Liver (tissue), 9 donors: ENCODE measurements around the gene SHISA3. TPM values are rescaled to one million over a fixed set of nuclear protein-coding genes. Genes with fewer than 3 reads are reported as not detected.

Experiments
- DNase-seq: peaks from one replicate; pipeline ENCODE4 v3.0.0-alpha.2; 2017; ENCODE audit warnings: low spot score
- H3K27ac ChIP-seq, 2 donors: one replicate each; pipeline ENCODE4 v1.7.0; 2013; ENCODE audit warnings: inconsistent platforms in 2 of 2, low read length in 2 of 2, control low read depth in 1 of 2, low read depth in 1 of 2, mild to moderate bottlenecking in 1 of 2
- H3K27me3 ChIP-seq, 4 donors: one replicate each; pipeline versions ENCODE4 v1.6.1 to v1.7.0; 2013; ENCODE audit warnings: low read length in 3 of 4, inconsistent platforms in 1 of 4, mild to moderate bottlenecking in 1 of 4, moderate library complexity in 1 of 4; ENCODE audit not compliant: control insufficient read depth in 4 of 4, insufficient read depth in 4 of 4
- H3K36me3 ChIP-seq, 4 donors: one replicate each; pipeline versions ENCODE4 v1.6.1 to v1.7.0; 2013; ENCODE audit warnings: low read length in 3 of 4, mild to moderate bottlenecking in 3 of 4, low read depth in 1 of 4, moderate library complexity in 1 of 4; ENCODE audit not compliant: control insufficient read depth in 4 of 4, insufficient read depth in 3 of 4
- H3K4me1 ChIP-seq, 4 donors: one replicate each; pipeline versions ENCODE4 v1.6.1 to v1.7.0; 2013; ENCODE audit warnings: low read length in 3 of 4, mild to moderate bottlenecking in 3 of 4, moderate library complexity in 1 of 4; ENCODE audit not compliant: control insufficient read depth in 4 of 4, insufficient read depth in 4 of 4
- H3K4me3 ChIP-seq, 3 donors: one replicate each; pipeline versions ENCODE4 v1.6.1 to v1.7.0; 2013; ENCODE audit warnings: low read length in 3 of 3, control low read depth in 1 of 3, low read depth in 1 of 3, mild to moderate bottlenecking in 1 of 3
- H3K9ac ChIP-seq, 2 donors: one replicate each; pipeline ENCODE4 v1.7.0; 2013; ENCODE audit warnings: low read length in 2 of 2, mild to moderate bottlenecking in 2 of 2, moderate library complexity in 2 of 2, control low read depth in 1 of 2, low read depth in 1 of 2
- H3K9me3 ChIP-seq, 4 donors: one replicate each; pipeline versions ENCODE4 v1.6.1 to v1.7.0; 2013; ENCODE audit warnings: low read length in 3 of 4; ENCODE audit not compliant: control insufficient read depth in 4 of 4
- EGR1 ChIP-seq, 2 donors: IDR thresholded peaks; 2 replicates each; pipeline ENCODE4 v1.6.1; 2016 to 2018; ENCODE audit warnings: antibody characterized with exemption in 2 of 2, low read depth in 2 of 2
- FOXA1 ChIP-seq: IDR thresholded peaks from 2 replicates; pipeline ENCODE4 v1.6.1; 2016; ENCODE audit warnings: antibody characterized with exemption
- HNF4A ChIP-seq, 2 donors: conservative IDR thresholded peaks; 2 replicates each; pipeline ENCODE4 v1.6.1; 2016; ENCODE audit warnings: antibody characterized with exemption in 2 of 2, mild to moderate bottlenecking in 2 of 2
- HNF4G ChIP-seq: IDR thresholded peaks from 2 replicates; pipeline ENCODE4 v1.6.1; 2016; ENCODE audit warnings: antibody characterized with exemption
- JUND ChIP-seq, 2 donors: IDR thresholded peaks; 2 replicates each; pipeline ENCODE4 v1.6.1; 2016; ENCODE audit warnings: antibody characterized with exemption in 2 of 2
- MAX ChIP-seq: IDR thresholded peaks from 2 replicates; pipeline ENCODE4 v1.6.1; 2016; ENCODE audit warnings: antibody characterized with exemption
- RAD21 ChIP-seq, 2 donors: IDR thresholded peaks; 2 replicates each; pipeline ENCODE4 v1.6.1; 2016; ENCODE audit warnings: antibody characterized with exemption in 2 of 2, mild to moderate bottlenecking in 2 of 2
- WGBS: extraction: QIAGEN DNeasy Blood & Tissue Kit; methylation state at CpG from one replicate; pipeline ENCODE4 v1.1.7; 2013; 5-methylcytosine and 5-hydroxymethylcytosine counted together
- polyA plus RNA-seq, 2 donors: library from polyadenylated mRNA; stranded (reverse) in 1 of 2; unstranded in 1 of 2; fragments of 200-250 nt in 1 of 2; fragments of >200 nt in 1 of 2; fragmentation: Nextera tagmentation in 1 of 2; extraction: Ambion mirVana in 1 of 2; gene quantifications; one replicate each; pipeline versions ENCODE4 v1.2.1 to v1.2.3, GENCODE V29; 2013 to 2015
- total RNA-seq, 2 donors: library from RNA; depleted of rRNA; stranded (reverse); fragments of >200 nt; gene quantifications; one replicate each; pipeline ENCODE4 v1.2.3, GENCODE V29; 2014
- TF ChIP-seq, protein P1 (sequence below): IDR thresholded peaks from 2 replicates; pipeline ENCODE4 v1.6.1; 2016; ENCODE audit warnings: antibody characterized with exemption
- TF ChIP-seq, protein P2 (sequence below): fragments of 150-350 bp; IDR thresholded peaks from 2 replicates; pipeline ENCODE4 v1.5.1; 2017; ENCODE audit warnings: improper control_type of control experiment, low read depth, low read length; ENCODE audit not compliant: missing input control
- TF ChIP-seq, protein P3 (sequence below): IDR thresholded peaks from 2 replicates; pipeline ENCODE4 v1.6.1; 2016; ENCODE audit warnings: antibody characterized with exemption
- TF ChIP-seq, protein P4 (sequence below): IDR thresholded peaks from 2 replicates; pipeline ENCODE4 v1.6.1; 2016; ENCODE audit warnings: antibody characterized with exemption, mild to moderate bottlenecking
- donor health status: healthy.
- donor health status: healthy.
- donor health status: healthy.
- donor health status: healthy.
- donor health status: healthy.

The SHISA3 gene
- total and polyA plus RNA-seq, 4 donors, result 0.25 to 0.63 (median 0.56) TPM; not detected in 1

DNA sequence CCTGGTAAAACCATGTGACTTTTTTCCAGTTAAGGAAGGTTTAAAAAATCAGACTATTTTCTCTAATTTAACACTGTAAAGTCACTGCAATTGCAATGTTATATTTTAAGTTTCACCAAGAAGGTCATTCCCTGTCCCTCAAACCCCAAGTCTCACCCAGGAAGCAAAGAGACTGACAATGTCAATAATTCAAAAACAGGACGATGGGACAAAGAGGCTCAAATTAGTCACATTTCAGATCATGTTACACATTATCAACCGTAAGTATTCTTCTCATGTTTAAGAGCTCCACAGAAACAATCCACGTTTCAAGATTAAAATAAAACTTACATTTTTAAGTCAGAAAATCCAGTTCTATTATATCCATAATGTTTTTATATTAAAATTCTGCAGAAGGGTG is 13.2 kb downstream of the SHISA3 start (continued):
- TF ChIP-seq, protein P1, sequence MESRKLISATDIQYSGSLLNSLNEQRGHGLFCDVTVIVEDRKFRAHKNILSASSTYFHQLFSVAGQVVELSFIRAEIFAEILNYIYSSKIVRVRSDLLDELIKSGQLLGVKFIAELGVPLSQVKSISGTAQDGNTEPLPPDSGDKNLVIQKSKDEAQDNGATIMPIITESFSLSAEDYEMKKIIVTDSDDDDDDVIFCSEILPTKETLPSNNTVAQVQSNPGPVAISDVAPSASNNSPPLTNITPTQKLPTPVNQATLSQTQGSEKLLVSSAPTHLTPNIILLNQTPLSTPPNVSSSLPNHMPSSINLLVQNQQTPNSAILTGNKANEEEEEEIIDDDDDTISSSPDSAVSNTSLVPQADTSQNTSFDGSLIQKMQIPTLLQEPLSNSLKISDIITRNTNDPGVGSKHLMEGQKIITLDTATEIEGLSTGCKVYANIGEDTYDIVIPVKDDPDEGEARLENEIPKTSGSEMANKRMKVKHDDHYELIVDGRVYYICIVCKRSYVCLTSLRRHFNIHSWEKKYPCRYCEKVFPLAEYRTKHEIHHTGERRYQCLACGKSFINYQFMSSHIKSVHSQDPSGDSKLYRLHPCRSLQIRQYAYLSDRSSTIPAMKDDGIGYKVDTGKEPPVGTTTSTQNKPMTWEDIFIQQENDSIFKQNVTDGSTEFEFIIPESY, result no peak
- TF ChIP-seq, protein P2, sequence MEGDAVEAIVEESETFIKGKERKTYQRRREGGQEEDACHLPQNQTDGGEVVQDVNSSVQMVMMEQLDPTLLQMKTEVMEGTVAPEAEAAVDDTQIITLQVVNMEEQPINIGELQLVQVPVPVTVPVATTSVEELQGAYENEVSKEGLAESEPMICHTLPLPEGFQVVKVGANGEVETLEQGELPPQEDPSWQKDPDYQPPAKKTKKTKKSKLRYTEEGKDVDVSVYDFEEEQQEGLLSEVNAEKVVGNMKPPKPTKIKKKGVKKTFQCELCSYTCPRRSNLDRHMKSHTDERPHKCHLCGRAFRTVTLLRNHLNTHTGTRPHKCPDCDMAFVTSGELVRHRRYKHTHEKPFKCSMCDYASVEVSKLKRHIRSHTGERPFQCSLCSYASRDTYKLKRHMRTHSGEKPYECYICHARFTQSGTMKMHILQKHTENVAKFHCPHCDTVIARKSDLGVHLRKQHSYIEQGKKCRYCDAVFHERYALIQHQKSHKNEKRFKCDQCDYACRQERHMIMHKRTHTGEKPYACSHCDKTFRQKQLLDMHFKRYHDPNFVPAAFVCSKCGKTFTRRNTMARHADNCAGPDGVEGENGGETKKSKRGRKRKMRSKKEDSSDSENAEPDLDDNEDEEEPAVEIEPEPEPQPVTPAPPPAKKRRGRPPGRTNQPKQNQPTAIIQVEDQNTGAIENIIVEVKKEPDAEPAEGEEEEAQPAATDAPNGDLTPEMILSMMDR, result no peak
- TF ChIP-seq HNF4A (conservative IDR thresholded peaks at IDR 0.05), result no peak
- no peak for TF ChIP-seq EGR1 (IDR thresholded peaks at IDR 0.05; ENCODE audit: low read depth in 2 of 2)
- no peak for TF ChIP-seq MAX

DNA sequence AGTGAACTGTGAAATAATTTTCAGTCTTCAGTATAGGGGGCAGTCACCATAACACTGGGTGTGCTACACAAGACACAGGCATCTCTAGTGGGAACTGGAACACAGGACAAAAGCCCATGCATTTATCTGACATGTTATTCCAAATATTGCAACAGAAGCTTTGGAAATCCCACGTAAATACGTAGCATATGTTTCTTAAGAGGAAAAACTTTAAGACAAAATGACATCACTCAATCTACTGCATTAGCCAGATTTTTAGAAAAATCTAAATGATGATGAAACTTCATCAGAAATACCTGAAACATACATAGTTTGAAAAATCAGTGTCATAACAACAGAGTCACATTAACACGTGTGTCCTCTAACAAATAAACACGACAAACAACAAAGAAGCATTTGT is 14.5 kb downstream of the SHISA3 start:
- Histone ChIP-seq H3K27ac (no peak overlapping the region), H3K9me3 (no peaks in the 10 kb centered on the region), H3K9ac (no peak overlapping the region), H3K4me1 (no peaks in the 10 kb centered on the region), H3K27me3 (no peaks in the 10 kb centered on the region), H3K4me3 (no peak overlapping the region), H3K36me3 (no peaks in the 10 kb centered on the region)
- no peak for DNase-seq
- 89% methylated on average over 4 of the region's 4 CpGs for WGBS
- TF ChIP-seq, protein P3, sequence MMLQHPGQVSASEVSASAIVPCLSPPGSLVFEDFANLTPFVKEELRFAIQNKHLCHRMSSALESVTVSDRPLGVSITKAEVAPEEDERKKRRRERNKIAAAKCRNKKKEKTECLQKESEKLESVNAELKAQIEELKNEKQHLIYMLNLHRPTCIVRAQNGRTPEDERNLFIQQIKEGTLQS, result no peak
- TF ChIP-seq, protein P4, sequence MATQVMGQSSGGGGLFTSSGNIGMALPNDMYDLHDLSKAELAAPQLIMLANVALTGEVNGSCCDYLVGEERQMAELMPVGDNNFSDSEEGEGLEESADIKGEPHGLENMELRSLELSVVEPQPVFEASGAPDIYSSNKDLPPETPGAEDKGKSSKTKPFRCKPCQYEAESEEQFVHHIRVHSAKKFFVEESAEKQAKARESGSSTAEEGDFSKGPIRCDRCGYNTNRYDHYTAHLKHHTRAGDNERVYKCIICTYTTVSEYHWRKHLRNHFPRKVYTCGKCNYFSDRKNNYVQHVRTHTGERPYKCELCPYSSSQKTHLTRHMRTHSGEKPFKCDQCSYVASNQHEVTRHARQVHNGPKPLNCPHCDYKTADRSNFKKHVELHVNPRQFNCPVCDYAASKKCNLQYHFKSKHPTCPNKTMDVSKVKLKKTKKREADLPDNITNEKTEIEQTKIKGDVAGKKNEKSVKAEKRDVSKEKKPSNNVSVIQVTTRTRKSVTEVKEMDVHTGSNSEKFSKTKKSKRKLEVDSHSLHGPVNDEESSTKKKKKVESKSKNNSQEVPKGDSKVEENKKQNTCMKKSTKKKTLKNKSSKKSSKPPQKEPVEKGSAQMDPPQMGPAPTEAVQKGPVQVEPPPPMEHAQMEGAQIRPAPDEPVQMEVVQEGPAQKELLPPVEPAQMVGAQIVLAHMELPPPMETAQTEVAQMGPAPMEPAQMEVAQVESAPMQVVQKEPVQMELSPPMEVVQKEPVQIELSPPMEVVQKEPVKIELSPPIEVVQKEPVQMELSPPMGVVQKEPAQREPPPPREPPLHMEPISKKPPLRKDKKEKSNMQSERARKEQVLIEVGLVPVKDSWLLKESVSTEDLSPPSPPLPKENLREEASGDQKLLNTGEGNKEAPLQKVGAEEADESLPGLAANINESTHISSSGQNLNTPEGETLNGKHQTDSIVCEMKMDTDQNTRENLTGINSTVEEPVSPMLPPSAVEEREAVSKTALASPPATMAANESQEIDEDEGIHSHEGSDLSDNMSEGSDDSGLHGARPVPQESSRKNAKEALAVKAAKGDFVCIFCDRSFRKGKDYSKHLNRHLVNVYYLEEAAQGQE, result no peak
- TF ChIP-seq HNF4A (conservative IDR thresholded peaks at IDR 0.05) (no peak), RAD21 (IDR thresholded peaks at IDR 0.05) (no peak), FOXA1 (no peak), HNF4G (no peak)

- H3K27me3 ChIP-seq, result no peaks in the 10 kb centered on the region
- no peaks in the 10 kb centered on the region for H3K9me3 ChIP-seq
- 77% methylated on average over 2 of the region's 2 CpGs for WGBS
- H3K27ac ChIP-seq, result no peak overlapping the region
- no peaks in the 10 kb centered on the region for H3K36me3 ChIP-seq
- H3K9ac ChIP-seq, result no peak overlapping the region
- H3K4me1 ChIP-seq, result no peaks in the 10 kb centered on the region
- TF ChIP-seq MAX (no peak), JUND (IDR thresholded peaks at IDR 0.05) (peak in 1 of 2 donors; percentile 26)
- TF ChIP-seq, protein P1, result no peak
- no peak overlapping the region for H3K4me3 ChIP-seq
- no peak for DNase-seq
Measured at GRCh38 chr4:42412251-42412650, 15.0 kb downstream of the SHISA3 start.
